WTC11 (cell line): Measurements from ENCODE around the gene HBE1. TPM values are rescaled to one million over a fixed set of nuclear protein-coding genes. Genes with fewer than 3 reads are reported as not detected.

Experiments used
- ATAC-seq: fragments of 200-7000 bp; cut with Tn5 transposase; 2 replicates; pipeline ENCODE4 v1.10.0; 2021; ENCODE audit warnings: mild to moderate bottlenecking, moderate library complexity
- CTCF ChIA-PET: fragments of 300-600 bp; sonication (Branson Sonifier 250); formaldehyde crosslinking; loops from one replicate; lab custom pipeline; 2021; ENCODE audit warnings: antibody characterized with exemption; lab: Charles Lee
- POLR2A ChIA-PET: fragments of 350-600 bp; sonication (Branson Sonifier 250); formaldehyde crosslinking; loops from one replicate; lab custom pipeline; 2021; ENCODE audit warnings: antibody characterized with exemption; lab: Charles Lee
- DNase-seq: peaks from one replicate; pipeline ENCODE4 v3.0.0; 2021; ENCODE audit warnings: low spot score
- H3K27ac Mint-ChIP-seq: 2 replicates; pipeline ENCODE4 v1.8.0; 2021; ENCODE audit warnings: mixed read lengths
- H3K27me3 Mint-ChIP-seq: 2 replicates; pipeline ENCODE4 v1.8.0; 2021; ENCODE audit warnings: low read depth, mild to moderate bottlenecking, moderate library complexity, mixed read lengths
- H3K36me3 Mint-ChIP-seq: 2 replicates; pipeline ENCODE4 v1.8.0; 2021; ENCODE audit warnings: mixed read lengths
- H3K4me1 Mint-ChIP-seq: 2 replicates; pipeline ENCODE4 v1.8.0; 2022; ENCODE audit warnings: mixed read lengths
- H3K4me3 Mint-ChIP-seq: 2 replicates; pipeline ENCODE4 v1.8.0; 2021; ENCODE audit warnings: mild to moderate bottlenecking, moderate library complexity, mixed read lengths
- H3K9me3 Mint-ChIP-seq: 2 replicates; pipeline ENCODE4 v1.8.0; 2021; ENCODE audit warnings: mixed read lengths
- CBFB ChIP-seq: sonication (generic); formaldehyde crosslinking; IDR thresholded peaks from 2 replicates; pipeline ENCODE4 v1.8.1; 2022; ENCODE audit warnings: mild to moderate bottlenecking, low read depth, missing genetic modification reagents
- CREB1 ChIP-seq: sonication (generic); formaldehyde crosslinking; IDR thresholded peaks from 2 replicates; pipeline ENCODE4 v1.8.0; 2023; ENCODE audit warnings: mild to moderate bottlenecking, missing genetic modification reagents
- E2F1 ChIP-seq: sonication (generic); formaldehyde crosslinking; IDR thresholded peaks from 2 replicates; pipeline ENCODE4 v1.8.0; 2022; ENCODE audit warnings: mild to moderate bottlenecking, missing genetic modification reagents
- E2F4 ChIP-seq: sonication (generic); formaldehyde crosslinking; IDR thresholded peaks from 2 replicates; pipeline ENCODE4 v1.8.1; 2022; ENCODE audit warnings: low read depth, mild to moderate bottlenecking, moderate library complexity, missing genetic modification reagents, borderline replicate concordance
- FOXP1 ChIP-seq: sonication (generic); formaldehyde crosslinking; IDR thresholded peaks from 2 replicates; pipeline ENCODE4 v1.8.0; 2022; ENCODE audit warnings: missing genetic modification reagents, mild to moderate bottlenecking, moderate library complexity, borderline replicate concordance
- GTF2I ChIP-seq: fragments of 250-450 bp; sonication (Bioruptor Pico); conservative IDR thresholded peaks from 2 replicates; pipeline ENCODE4 v1.4.0; 2021; ENCODE audit warnings: mild to moderate bottlenecking
- MAX ChIP-seq: sonication (generic); formaldehyde crosslinking; IDR thresholded peaks from 2 replicates; pipeline ENCODE4 v1.8.0; 2022; ENCODE audit warnings: mild to moderate bottlenecking, missing genetic modification reagents
- MXD4 ChIP-seq: fragments of 250-450 bp; sonication (Bioruptor Pico); IDR thresholded peaks from 2 replicates; pipeline ENCODE4 v1.8.0; 2021; ENCODE audit warnings: mild to moderate bottlenecking, moderate library complexity, borderline replicate concordance
- NR2C2 ChIP-seq: sonication (generic); formaldehyde crosslinking; IDR thresholded peaks from 2 replicates; pipeline ENCODE4 v1.8.0; 2022; ENCODE audit warnings: mild to moderate bottlenecking, missing genetic modification reagents
- TCF7 ChIP-seq: sonication (generic); formaldehyde crosslinking; IDR thresholded peaks from 2 replicates; pipeline ENCODE4 v1.8.0; 2022; ENCODE audit warnings: mild to moderate bottlenecking, low read depth, missing genetic modification reagents, moderate library complexity
- USF1 ChIP-seq: sonication (generic); formaldehyde crosslinking; IDR thresholded peaks from 2 replicates; pipeline ENCODE4 v1.8.0; 2022; ENCODE audit warnings: mild to moderate bottlenecking, missing genetic modification reagents
- ZNF121 ChIP-seq: sonication (generic); formaldehyde crosslinking; IDR thresholded peaks from 2 replicates; pipeline ENCODE4 v1.8.0; 2023; ENCODE audit warnings: missing genetic modification reagents
- ZNF232 ChIP-seq: sonication (generic); formaldehyde crosslinking; IDR thresholded peaks from 2 replicates; pipeline ENCODE4 v1.8.0; 2022; ENCODE audit warnings: mild to moderate bottlenecking, missing genetic modification reagents
- ZNF263 ChIP-seq: sonication (generic); formaldehyde crosslinking; IDR thresholded peaks from 2 replicates; pipeline ENCODE4 v1.8.1; 2022; ENCODE audit warnings: low read depth, mild to moderate bottlenecking, moderate library complexity, missing genetic modification reagents
- ZNF396 ChIP-seq: fragments of 250-450 bp; sonication (Bioruptor Pico); IDR thresholded peaks from 2 replicates; pipeline ENCODE4 v1.8.0; 2021; ENCODE audit warnings: mild to moderate bottlenecking, moderate library complexity, borderline replicate concordance
- ZNF423 ChIP-seq: fragments of 250-450 bp; sonication (Bioruptor Pico); IDR thresholded peaks from 2 replicates; pipeline ENCODE4 v2.1.2; 2022; ENCODE audit warnings: mild to moderate bottlenecking, moderate library complexity
- ZSCAN18 ChIP-seq: fragments of 250-450 bp; sonication (Bioruptor Pico); IDR thresholded peaks from 2 replicates; pipeline ENCODE4 v2.1.2; 2022; ENCODE audit warnings: mild to moderate bottlenecking, moderate library complexity
- total RNA-seq: library from RNA; stranded (reverse); gene quantifications from 3 replicates; pipeline ENCODE4 v1.2.3, GENCODE V29; 2021
- TF ChIP-seq, protein P1 (sequence below): sonication (generic); formaldehyde crosslinking; IDR thresholded peaks from 2 replicates; pipeline ENCODE4 v1.8.1; 2023; ENCODE audit warnings: mild to moderate bottlenecking, missing genetic modification reagents
- TF ChIP-seq, protein P2 (sequence below): sonication (generic); formaldehyde crosslinking; conservative IDR thresholded peaks from 2 replicates; pipeline ENCODE4 v1.8.1; 2022; ENCODE audit warnings: mild to moderate bottlenecking, missing genetic modification reagents
- TF ChIP-seq, protein P3 (sequence below): sonication (generic); formaldehyde crosslinking; IDR thresholded peaks from 2 replicates; pipeline ENCODE4 v1.8.1; 2022; ENCODE audit warnings: missing genetic modification reagents, borderline replicate concordance

The HBE1 gene
- total RNA-seq, 1 experiment from 2014 or later, result 3.1 TPM

GRCh38 chr11:5289696-5290095 lies 20.0 kb upstream of the HBE1 start (continued):
- TF ChIP-seq CBFB (no peak), E2F1 (CRISPR knock-in tag) (no peak), MXD4 (CRISPR knock-in tag) (no peak)

DNA sequence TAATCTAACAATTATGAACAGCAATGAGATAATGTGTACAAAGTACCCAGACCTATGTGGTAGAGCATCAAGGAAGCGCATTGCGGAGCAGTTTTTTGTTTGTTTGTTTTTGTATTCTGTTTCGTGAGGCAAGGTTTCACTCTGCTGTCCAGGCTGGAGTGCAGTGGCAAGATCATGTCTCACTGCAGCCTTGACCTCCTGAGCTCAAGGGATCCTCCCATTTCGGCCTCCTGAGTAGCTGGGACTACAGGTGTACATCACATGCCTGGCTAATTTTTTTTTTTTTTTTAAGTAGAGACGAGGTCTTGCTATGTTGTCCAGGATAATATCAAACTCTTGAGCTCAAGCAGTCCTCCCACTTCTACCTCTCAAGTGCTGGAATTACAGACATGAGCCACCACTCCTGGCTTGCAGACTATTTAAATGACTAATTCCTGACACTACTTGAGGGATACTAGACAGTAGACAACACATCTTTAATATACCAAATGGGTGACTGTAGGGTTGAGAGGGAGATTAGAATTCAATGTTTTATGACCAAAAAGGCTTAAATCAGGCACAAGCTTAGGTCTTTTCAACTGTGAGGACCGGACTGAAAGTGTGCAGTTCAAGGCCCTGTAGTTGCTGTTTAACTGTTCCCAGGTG lies 19.3 kb upstream of the HBE1 start:
- POLR2A ChIA-PET, result no interaction called here
- CTCF ChIA-PET, result no interaction called here
- no peaks in the 10 kb centered on the region for H3K27me3 Mint-ChIP-seq
- H3K4me3 Mint-ChIP-seq, result no peak overlapping the region
- H3K4me1 Mint-ChIP-seq, result no peaks in the 10 kb centered on the region
- no peak overlapping the region for H3K27ac Mint-ChIP-seq
- ATAC-seq (no peak), DNase-seq (no peak)
- TF ChIP-seq, protein P1, sequence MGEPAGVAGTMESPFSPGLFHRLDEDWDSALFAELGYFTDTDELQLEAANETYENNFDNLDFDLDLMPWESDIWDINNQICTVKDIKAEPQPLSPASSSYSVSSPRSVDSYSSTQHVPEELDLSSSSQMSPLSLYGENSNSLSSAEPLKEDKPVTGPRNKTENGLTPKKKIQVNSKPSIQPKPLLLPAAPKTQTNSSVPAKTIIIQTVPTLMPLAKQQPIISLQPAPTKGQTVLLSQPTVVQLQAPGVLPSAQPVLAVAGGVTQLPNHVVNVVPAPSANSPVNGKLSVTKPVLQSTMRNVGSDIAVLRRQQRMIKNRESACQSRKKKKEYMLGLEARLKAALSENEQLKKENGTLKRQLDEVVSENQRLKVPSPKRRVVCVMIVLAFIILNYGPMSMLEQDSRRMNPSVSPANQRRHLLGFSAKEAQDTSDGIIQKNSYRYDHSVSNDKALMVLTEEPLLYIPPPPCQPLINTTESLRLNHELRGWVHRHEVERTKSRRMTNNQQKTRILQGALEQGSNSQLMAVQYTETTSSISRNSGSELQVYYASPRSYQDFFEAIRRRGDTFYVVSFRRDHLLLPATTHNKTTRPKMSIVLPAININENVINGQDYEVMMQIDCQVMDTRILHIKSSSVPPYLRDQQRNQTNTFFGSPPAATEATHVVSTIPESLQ (CRISPR knock-in tag), result no peak
- TF ChIP-seq, protein P2, sequence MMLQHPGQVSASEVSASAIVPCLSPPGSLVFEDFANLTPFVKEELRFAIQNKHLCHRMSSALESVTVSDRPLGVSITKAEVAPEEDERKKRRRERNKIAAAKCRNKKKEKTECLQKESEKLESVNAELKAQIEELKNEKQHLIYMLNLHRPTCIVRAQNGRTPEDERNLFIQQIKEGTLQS, result no peak
- no peak for TF ChIP-seq USF1 (CRISPR knock-in tag)
- peaks cover 5% of the 10 kb centered on the region for H3K9me3 Mint-ChIP-seq
- no peaks in the 10 kb centered on the region for H3K36me3 Mint-ChIP-seq

DNA sequence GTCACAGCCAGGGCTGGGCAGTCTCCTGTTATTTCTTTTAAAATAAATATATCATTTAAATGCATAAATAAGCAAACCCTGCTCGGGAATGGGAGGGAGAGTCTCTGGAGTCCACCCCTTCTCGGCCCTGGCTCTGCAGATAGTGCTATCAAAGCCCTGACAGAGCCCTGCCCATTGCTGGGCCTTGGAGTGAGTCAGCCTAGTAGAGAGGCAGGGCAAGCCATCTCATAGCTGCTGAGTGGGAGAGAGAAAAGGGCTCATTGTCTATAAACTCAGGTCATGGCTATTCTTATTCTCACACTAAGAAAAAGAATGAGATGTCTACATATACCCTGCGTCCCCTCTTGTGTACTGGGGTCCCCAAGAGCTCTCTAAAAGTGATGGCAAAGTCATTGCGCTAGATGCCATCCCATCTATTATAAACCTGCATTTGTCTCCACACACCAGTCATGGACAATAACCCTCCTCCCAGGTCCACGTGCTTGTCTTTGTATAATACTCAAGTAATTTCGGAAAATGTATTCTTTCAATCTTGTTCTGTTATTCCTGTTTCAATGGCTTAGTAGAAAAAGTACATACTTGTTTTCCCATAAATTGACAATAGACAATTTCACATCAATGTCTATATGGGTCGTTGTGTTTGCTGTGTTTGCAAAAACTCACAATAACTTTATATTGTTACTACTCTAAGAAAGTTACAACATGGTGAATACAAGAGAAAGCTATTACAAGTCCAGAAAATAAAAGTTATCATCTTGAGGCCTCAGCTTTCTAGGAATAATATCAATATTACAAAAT lies 18.6 kb upstream of the HBE1 start:
- DNase-seq (no peak), ATAC-seq (no peak)
- POLR2A ChIA-PET, result interaction anchor here (0.6 kb wide), 1 partner anchor 40 kb away, joined by 3 read pairs; no protein-coding TSS in a partner anchor
- H3K27ac Mint-ChIP-seq, result no peak overlapping the region
- H3K36me3 Mint-ChIP-seq, result no peaks in the 10 kb centered on the region
- CTCF ChIA-PET, result no interaction called here
- H3K4me3 Mint-ChIP-seq, result no peak overlapping the region
- H3K9me3 Mint-ChIP-seq, result peaks cover 3% of the 10 kb centered on the region
- no peaks in the 10 kb centered on the region for H3K27me3 Mint-ChIP-seq
- no peaks in the 10 kb centered on the region for H3K4me1 Mint-ChIP-seq
- TF ChIP-seq ZNF263 (CRISPR knock-in tag) (no peak), ZNF232 (CRISPR knock-in tag) (no peak), FOXP1 (CRISPR knock-in tag) (no peak), CREB1 (CRISPR knock-in tag) (no peak), ZNF423 (no peak), ZNF121 (CRISPR knock-in tag) (no peak), MAX (no peak), E2F4 (CRISPR knock-in tag) (no peak), TCF7 (no peak), GTF2I (CRISPR knock-in tag) (no peak), ZNF396 (no peak), NR2C2 (CRISPR knock-in tag) (no peak), ZSCAN18 (CRISPR knock-in tag) (no peak)
- TF ChIP-seq, protein P3, sequence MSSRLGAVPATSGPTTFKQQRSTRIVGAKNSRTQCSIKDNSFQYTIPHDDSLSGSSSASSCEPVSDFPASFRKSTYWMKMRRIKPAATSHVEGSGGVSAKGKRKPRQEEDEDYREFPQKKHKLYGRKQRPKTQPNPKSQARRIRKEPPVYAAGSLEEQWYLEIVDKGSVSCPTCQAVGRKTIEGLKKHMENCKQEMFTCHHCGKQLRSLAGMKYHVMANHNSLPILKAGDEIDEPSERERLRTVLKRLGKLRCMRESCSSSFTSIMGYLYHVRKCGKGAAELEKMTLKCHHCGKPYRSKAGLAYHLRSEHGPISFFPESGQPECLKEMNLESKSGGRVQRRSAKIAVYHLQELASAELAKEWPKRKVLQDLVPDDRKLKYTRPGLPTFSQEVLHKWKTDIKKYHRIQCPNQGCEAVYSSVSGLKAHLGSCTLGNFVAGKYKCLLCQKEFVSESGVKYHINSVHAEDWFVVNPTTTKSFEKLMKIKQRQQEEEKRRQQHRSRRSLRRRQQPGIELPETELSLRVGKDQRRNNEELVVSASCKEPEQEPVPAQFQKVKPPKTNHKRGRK, result no peak
